ENCODE measurements around the gene ZNF835.
A peak's percentile ranks its signal among the peaks of the same experiment; 100 is the strongest.

The ZNF835 gene

GRCh38 chr19:56660381-56661107 lies 11.0 kb downstream of the ZNF835 start:
- no peak overlapping the region for H3K9ac ChIP-seq (ENCODE audit: low read depth, low read length)
- DNase-seq: no peak

GRCh38 chr19:56654151-56654550 lies 17.4 kb downstream of the ZNF835 start:
- Histone ChIP-seq H3K4me2 (ENCODE audit: insufficient read depth, low read length) (no peak overlapping the region), H3K27ac (ENCODE audit: low read length) (no peak overlapping the region), H2AFZ (ENCODE audit: low read depth, low read length) (no peak overlapping the region), H3K36me3 (ENCODE audit: insufficient read depth, low read length) (no peaks in the 10 kb centered on the region), H3K27me3 (ENCODE audit: insufficient read depth, low read length, poor library complexity) (no peaks in the 10 kb centered on the region), H3K4me1 (ENCODE audit: insufficient read depth, low read length) (no peaks in the 10 kb centered on the region), H3K4me3 (ENCODE audit: low read depth in 1 of 2, low read length in 2 of 2) (no peak overlapping the region), H4K20me1 (ENCODE audit: insufficient read depth, low read length) (no peaks in the 10 kb centered on the region), H3K9me3 (ENCODE audit: insufficient read depth, low read length, severe bottlenecking) (no peaks in the 10 kb centered on the region), H3K79me2 (ENCODE audit: insufficient read depth, low read length) (no peaks in the 10 kb centered on the region), H3K9ac (ENCODE audit: low read depth, low read length) (no peak overlapping the region)
- DNase-seq (no peak), ATAC-seq (ENCODE audit: insufficient read depth, low read depth) (no peak)
- TF ChIP-seq CTCF (IDR thresholded peaks at IDR 0.05; ENCODE audit: borderline replicate concordance, extremely low read depth, low read length, poor library complexity, severe bottlenecking) (no peak), EZH2 (IDR thresholded peaks at IDR 0.05; ENCODE audit: borderline replicate concordance, low read depth, low read length, severe bottlenecking) (no peak)

More at GRCh38 chr19:56660381-56661107, 11.0 kb downstream of the ZNF835 start:
- H3K4me1 ChIP-seq (ENCODE audit: insufficient read depth, low read length): no peaks in the 10 kb centered on the region
- H3K79me2 ChIP-seq (ENCODE audit: insufficient read depth, low read length): no peaks in the 10 kb centered on the region
- no peaks in the 10 kb centered on the region for H3K36me3 ChIP-seq (ENCODE audit: insufficient read depth, low read length)
- H3K4me2 ChIP-seq (ENCODE audit: insufficient read depth, low read length): no peak overlapping the region
- no peak for ATAC-seq (ENCODE audit: insufficient read depth, low read depth)
- peaks cover 5% of the 10 kb centered on the region for H3K9me3 ChIP-seq (ENCODE audit: insufficient read depth, low read length, severe bottlenecking)
- no peak overlapping the region for H3K4me3 ChIP-seq (ENCODE audit: low read depth in 1 of 2, low read length in 2 of 2)
- H3K27ac ChIP-seq (ENCODE audit: low read length): no peak overlapping the region
- no peaks in the 10 kb centered on the region for H4K20me1 ChIP-seq (ENCODE audit: insufficient read depth, low read length)
- no peaks in the 10 kb centered on the region for H3K27me3 ChIP-seq (ENCODE audit: insufficient read depth, low read length, poor library complexity)
- no peak overlapping the region for H2AFZ ChIP-seq (ENCODE audit: low read depth, low read length)
- no peak for TF ChIP-seq EZH2 (IDR thresholded peaks at IDR 0.05; ENCODE audit: borderline replicate concordance, low read depth, low read length, severe bottlenecking)
- peak; percentile 37 for TF ChIP-seq CTCF (IDR thresholded peaks at IDR 0.05; ENCODE audit: borderline replicate concordance, extremely low read depth, low read length, poor library complexity, severe bottlenecking)

DNA sequence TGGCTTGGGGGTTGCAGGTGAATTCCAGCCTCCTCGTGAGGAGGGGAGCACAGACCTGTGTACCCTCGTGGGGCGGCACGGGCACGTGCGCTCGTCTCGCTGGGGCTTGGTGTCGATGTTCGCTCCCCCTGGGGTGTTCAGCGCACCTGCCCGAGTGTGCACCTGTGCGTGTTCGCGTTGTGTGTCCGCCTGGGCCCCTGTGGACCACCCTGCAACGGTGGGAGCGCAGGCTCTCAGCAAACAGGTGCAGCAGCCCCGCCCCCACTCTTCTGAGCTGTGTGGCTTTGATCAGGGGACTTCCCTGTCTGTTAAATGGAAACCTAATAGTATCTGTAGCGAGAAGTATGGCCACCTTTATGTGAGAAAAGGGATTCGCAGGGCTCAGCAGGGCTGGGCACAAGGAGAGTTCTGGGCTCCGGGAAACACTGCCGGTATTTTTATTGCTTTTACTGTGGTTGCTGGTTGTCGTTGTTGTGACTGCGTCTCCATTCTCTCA lies 28.0 kb downstream of the ZNF835 start:
- Histone ChIP-seq H2AFZ (ENCODE audit: low read depth, low read length) (no peak overlapping the region), H3K27ac (ENCODE audit: low read length) (no peak overlapping the region), H3K27me3 (ENCODE audit: insufficient read depth, low read length, poor library complexity) (no peaks in the 10 kb centered on the region), H3K4me1 (ENCODE audit: insufficient read depth, low read length) (no peaks in the 10 kb centered on the region), H3K36me3 (ENCODE audit: insufficient read depth, low read length) (no peaks in the 10 kb centered on the region), H3K79me2 (ENCODE audit: insufficient read depth, low read length) (no peaks in the 10 kb centered on the region), H4K20me1 (ENCODE audit: insufficient read depth, low read length) (no peaks in the 10 kb centered on the region), H3K9me3 (ENCODE audit: insufficient read depth, low read length, severe bottlenecking) (peaks cover 5% of the 10 kb centered on the region), H3K9ac (ENCODE audit: low read depth, low read length) (no peak overlapping the region), H3K4me2 (ENCODE audit: insufficient read depth, low read length) (no peak overlapping the region), H3K4me3 (ENCODE audit: low read depth in 1 of 2, low read length in 2 of 2) (no peak overlapping the region)
- DNase-seq: no peak
- ATAC-seq (ENCODE audit: insufficient read depth, low read depth): no peak
- TF ChIP-seq CTCF (IDR thresholded peaks at IDR 0.05; ENCODE audit: borderline replicate concordance, extremely low read depth, low read length, poor library complexity, severe bottlenecking) (no peak), EZH2 (IDR thresholded peaks at IDR 0.05; ENCODE audit: borderline replicate concordance, low read depth, low read length, severe bottlenecking) (no peak)
